Mesendoderm (in vitro differentiated cells): ENCODE results near the gene AJUBA.

Source experiments
- DNase-seq: peaks from one replicate; pipeline ENCODE4 v3.0.0; 2013
- H2AK5ac ChIP-seq: 2 replicates; pipeline ENCODE4 v1.6.1; 2013; ENCODE audit warnings: low read length, inconsistent platforms
- H2BK120ac ChIP-seq: 2 replicates; pipeline ENCODE4 v1.6.1; 2013; ENCODE audit warnings: low read depth, mild to moderate bottlenecking, low read length, moderate library complexity, mixed read lengths
- H2BK15ac ChIP-seq: replicated peaks from 2 replicates; pipeline ENCODE4 v1.6.1; 2013; ENCODE audit warnings: low read depth, mild to moderate bottlenecking, moderate library complexity
- H2BK5ac ChIP-seq: 2 replicates; pipeline ENCODE4 v1.6.1; 2013; ENCODE audit warnings: low read length, inconsistent platforms
- H3K18ac ChIP-seq: 2 replicates; pipeline ENCODE4 v1.6.1; 2013; ENCODE audit warnings: mild to moderate bottlenecking, low read length, mixed read lengths
- H3K23ac ChIP-seq: one replicate; pipeline ENCODE4 v1.6.1; 2013; ENCODE audit warnings: low read length
- H3K27ac ChIP-seq: 2 replicates; pipeline ENCODE4 v1.5.1; 2013; ENCODE audit warnings: low read depth, mild to moderate bottlenecking, inconsistent platforms, low read length, moderate library complexity
- H3K27me3 ChIP-seq: 2 replicates; pipeline ENCODE4 v1.6.1; 2013; ENCODE audit warnings: low read length, control low read depth, mild to moderate bottlenecking, inconsistent platforms; ENCODE audit not compliant: insufficient read depth, poor library complexity
- H3K36me3 ChIP-seq: 2 replicates; pipeline ENCODE4 v1.6.1; 2013; ENCODE audit warnings: low read length, inconsistent platforms; ENCODE audit not compliant: control insufficient read depth, insufficient read depth
- H3K4ac ChIP-seq: one replicate; pipeline ENCODE4 v1.6.1; 2013; ENCODE audit warnings: low read depth, mild to moderate bottlenecking, low read length, moderate library complexity
- H3K4me1 ChIP-seq: 2 replicates; pipeline ENCODE4 v1.6.1; 2013; ENCODE audit warnings: low read depth, low read length, inconsistent platforms; ENCODE audit not compliant: control insufficient read depth
- H3K4me2 ChIP-seq: 2 replicates; pipeline ENCODE4 v1.6.1; 2013; ENCODE audit warnings: low read length
- H3K4me3 ChIP-seq: 2 replicates; pipeline ENCODE4 v1.5.1; 2013; ENCODE audit warnings: mild to moderate bottlenecking, low read length
- H3K56ac ChIP-seq: one replicate; pipeline ENCODE4 v1.6.1; 2013; ENCODE audit warnings: low read length
- H3K79me1 ChIP-seq: 2 replicates; pipeline ENCODE4 v1.6.1; 2013; ENCODE audit warnings: low read length, inconsistent platforms
- H3K79me2 ChIP-seq: 2 replicates; pipeline ENCODE4 v1.6.1; 2013; ENCODE audit warnings: mild to moderate bottlenecking, low read length; ENCODE audit not compliant: control insufficient read depth, insufficient read depth
- H3K9ac ChIP-seq: 2 replicates; pipeline ENCODE4 v1.6.1; 2013; ENCODE audit warnings: low read length, inconsistent platforms
- H4K5ac ChIP-seq: one replicate; pipeline ENCODE4 v1.6.1; 2013; ENCODE audit warnings: low read length
- H4K8ac ChIP-seq: one replicate; pipeline ENCODE4 v1.6.1; 2013; ENCODE audit warnings: low read depth, mild to moderate bottlenecking, control low read depth, low read length, moderate library complexity
- WGBS: extraction: QIAGEN DNeasy Blood & Tissue Kit; methylation state at CpG from one replicate; pipeline ENCODE4 v1.1.7; 2013; ENCODE audit warnings: low lambda C conversion rate, missing lambda C conversion rate; ENCODE audit not compliant: insufficient coverage; ENCODE audit errors: extremely low coverage; 5-methylcytosine and 5-hydroxymethylcytosine counted together

Gene AJUBA

DNA sequence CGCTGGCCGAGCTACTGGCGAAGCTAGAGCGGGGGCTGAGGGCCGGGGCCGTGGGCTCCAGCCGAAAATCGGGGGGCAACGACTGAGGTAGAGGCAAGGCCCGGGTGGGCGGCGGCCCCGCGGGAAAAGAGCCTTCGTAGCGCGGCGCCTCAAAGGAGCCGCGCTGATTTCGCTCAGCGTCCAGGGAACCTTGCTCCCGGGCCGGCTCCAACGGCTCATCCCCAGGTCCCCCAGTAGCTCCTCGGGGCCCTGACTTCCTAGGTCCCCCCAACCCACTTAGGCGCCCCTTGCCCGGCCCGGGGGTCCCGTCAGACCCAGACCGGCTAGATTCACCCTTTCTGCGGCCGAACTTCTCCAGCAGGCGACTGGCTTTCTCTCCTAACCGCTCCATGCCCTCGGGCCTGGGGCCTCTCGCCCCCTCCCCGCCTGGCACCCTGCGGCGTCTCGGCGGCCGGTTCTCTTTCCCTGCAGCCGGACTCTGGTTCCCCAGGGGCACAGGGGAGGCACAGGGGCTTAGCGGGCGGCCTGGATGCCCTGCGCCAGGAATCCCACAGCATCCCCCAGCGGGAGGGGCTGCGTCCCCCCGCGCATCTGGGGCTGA is 375 bp downstream of the AJUBA start:
- peak; percentile 78 for DNase-seq
- H2BK5ac ChIP-seq, result no peak overlapping the region
- no peak overlapping the region for H4K5ac ChIP-seq
- H2BK120ac ChIP-seq, result peak overlapping the region; percentile 4
- peak overlapping the region; percentile 94 for H3K4ac ChIP-seq
- H4K8ac ChIP-seq, result no peak overlapping the region
- H3K36me3 ChIP-seq, result no peaks in the 10 kb centered on the region
- peaks cover 9% of the 10 kb centered on the region for H3K79me1 ChIP-seq
- H3K79me2 ChIP-seq, result peaks cover 25% of the 10 kb centered on the region
- H3K27me3 ChIP-seq, result no peaks in the 10 kb centered on the region
- peak overlapping the region; percentile 74 for H3K4me3 ChIP-seq
- H3K18ac ChIP-seq, result peak overlapping the region; percentile 86
- H3K56ac ChIP-seq, result peak overlapping the region; percentile 89
- WGBS, result no CpG with 5 or more reads among the region's 51 CpGs
- peak overlapping the region; percentile 51 for H3K23ac ChIP-seq
- H3K9ac ChIP-seq, result peak overlapping the region; percentile 87
- H3K4me1 ChIP-seq, result peaks cover 16% of the 10 kb centered on the region
- no peak overlapping the region for H2BK15ac ChIP-seq
- H2AK5ac ChIP-seq, result no peak overlapping the region
- peak overlapping the region; percentile 69 for H3K4me2 ChIP-seq
- H3K27ac ChIP-seq, result peak overlapping the region; percentile 90

DNA sequence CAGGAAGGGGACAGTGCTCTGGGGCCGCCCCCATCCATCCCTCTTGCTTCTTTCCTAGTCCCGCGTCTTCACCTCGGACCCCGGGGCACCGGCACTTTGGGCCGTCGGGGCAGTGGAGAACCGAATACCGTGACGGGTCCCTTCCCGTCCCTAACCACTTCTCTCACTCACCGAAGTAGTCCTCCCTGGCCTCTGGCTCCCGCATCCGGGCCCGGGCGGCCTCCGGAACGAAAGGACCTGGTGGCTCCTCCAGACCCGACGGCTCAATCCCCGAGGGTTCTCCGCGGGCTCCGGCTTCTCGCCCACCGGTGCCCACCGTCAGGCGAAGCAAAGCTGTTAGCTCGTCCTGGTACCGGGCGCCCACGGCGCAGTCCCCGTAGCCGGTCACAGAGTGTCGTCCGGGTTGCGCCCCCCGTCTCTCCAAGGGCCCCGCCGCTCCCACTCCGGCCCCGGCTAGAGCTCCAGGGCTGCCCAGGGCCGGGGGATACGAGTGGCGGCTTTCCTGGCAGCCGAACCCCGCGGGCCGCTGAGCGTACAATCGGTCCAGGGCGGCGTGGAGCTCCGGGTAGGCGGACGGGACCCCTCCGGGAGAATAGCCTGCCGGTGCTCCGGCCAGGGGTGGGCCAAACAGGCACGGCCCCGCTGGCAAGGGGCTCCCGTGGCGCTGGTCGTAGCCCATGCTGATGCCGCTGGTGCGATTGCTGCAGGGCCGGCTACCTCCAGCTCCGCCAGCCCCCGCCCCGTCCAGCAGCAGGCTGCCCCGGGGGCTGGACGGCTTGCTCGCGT is 1.1 kb downstream of the AJUBA start:
- peak; percentile 62 for DNase-seq
- Histone ChIP-seq H3K9ac (peak overlapping the region; percentile 87), H2BK15ac (peak overlapping the region; percentile 22), H3K4ac (peak overlapping the region; percentile 94), H3K4me2 (peak overlapping the region; percentile 69), H4K5ac (no peak overlapping the region), H2AK5ac (no peak overlapping the region), H3K4me3 (peak overlapping the region; percentile 74), H3K79me1 (peaks cover 9% of the 10 kb centered on the region), H3K56ac (peak overlapping the region; percentile 89), H4K8ac (no peak overlapping the region), H3K4me1 (peaks cover 21% of the 10 kb centered on the region), H2BK120ac (peak overlapping the region; percentile 4), H3K23ac (peak overlapping the region; percentile 98), H3K36me3 (no peaks in the 10 kb centered on the region), H3K27me3 (no peaks in the 10 kb centered on the region), H3K27ac (peak overlapping the region; percentile 90), H3K18ac (peak overlapping the region; percentile 86), H3K79me2 (peaks cover 25% of the 10 kb centered on the region), H2BK5ac (no peak overlapping the region)
- WGBS, result no CpG with 5 or more reads among the region's 76 CpGs

DNA sequence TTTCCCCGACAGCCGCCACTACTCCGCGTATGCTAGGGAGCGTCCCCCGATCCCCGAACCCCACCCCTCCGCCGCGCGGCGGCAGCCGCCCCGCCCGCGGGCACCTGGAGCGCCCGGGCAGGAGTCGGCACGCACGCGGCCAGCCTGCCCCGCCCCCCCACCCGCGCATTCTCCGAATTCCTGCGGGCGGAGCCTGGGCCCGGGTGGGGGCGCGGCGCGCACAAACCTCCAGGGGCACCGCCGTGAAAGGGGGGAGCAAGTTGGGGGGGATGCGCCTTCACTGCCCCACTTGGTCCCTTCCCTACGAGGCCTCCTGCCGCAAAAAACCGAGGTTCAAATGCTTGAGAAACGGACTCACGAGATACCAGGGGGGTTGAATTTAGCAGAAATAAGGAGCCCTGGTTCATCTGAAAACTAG is 1.7 kb downstream of the AJUBA start:
- Histone ChIP-seq H2BK15ac (no peak overlapping the region), H3K79me2 (peaks cover 25% of the 10 kb centered on the region), H2BK5ac (no peak overlapping the region), H3K27ac (peak overlapping the region; percentile 90), H3K36me3 (no peaks in the 10 kb centered on the region), H3K4me2 (peak overlapping the region; percentile 69), H3K27me3 (no peaks in the 10 kb centered on the region), H3K18ac (peak overlapping the region; percentile 86), H2AK5ac (no peak overlapping the region), H3K4me1 (peaks cover 21% of the 10 kb centered on the region), H3K56ac (peak overlapping the region; percentile 89), H4K8ac (no peak overlapping the region), H3K79me1 (peaks cover 9% of the 10 kb centered on the region), H3K4me3 (peak overlapping the region; percentile 74), H3K4ac (peak overlapping the region; percentile 94), H3K9ac (peak overlapping the region; percentile 87), H3K23ac (peak overlapping the region; percentile 16), H2BK120ac (peak overlapping the region; percentile 4), H4K5ac (no peak overlapping the region)
- no CpG with 5 or more reads among the region's 41 CpGs for WGBS
- peak; percentile 67 for DNase-seq

DNA sequence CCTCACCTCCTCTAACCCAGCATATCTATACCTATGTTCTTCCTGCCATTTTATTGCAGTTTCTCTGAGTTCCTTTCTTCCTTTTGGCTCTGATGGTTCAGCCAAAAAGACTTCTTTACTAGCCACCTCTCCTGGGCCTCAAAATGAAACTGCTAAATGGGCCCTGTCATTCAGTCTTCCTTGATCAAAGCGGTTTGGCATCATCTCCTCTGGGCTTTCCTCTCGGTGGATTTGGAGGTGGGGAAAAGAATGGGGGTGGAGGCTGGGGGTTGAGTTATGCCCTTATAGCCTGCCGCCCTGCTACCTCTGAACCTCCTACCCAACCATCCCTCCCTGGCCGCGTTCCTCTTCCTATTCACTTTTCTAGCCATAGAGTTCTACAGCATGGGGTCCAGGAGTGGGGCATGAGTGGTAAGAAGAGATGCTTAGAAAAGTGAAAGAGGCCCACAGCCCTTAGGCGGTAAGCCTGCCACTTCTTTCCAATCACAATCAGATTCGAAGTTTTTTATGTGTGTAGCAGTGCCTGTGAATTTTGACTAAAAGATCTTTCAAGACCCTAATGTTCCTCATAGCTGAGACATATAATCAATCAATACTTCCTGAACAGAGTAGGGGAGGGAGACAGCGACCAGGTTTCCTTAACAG is 2.5 kb downstream of the AJUBA start:
- Histone ChIP-seq H3K27me3 (no peaks in the 10 kb centered on the region), H2BK15ac (no peak overlapping the region), H3K79me1 (peaks cover 9% of the 10 kb centered on the region), H3K79me2 (peaks cover 25% of the 10 kb centered on the region), H4K5ac (no peak overlapping the region), H3K4ac (no peak overlapping the region), H3K23ac (no peak overlapping the region), H2BK120ac (no peak overlapping the region), H4K8ac (no peak overlapping the region), H3K9ac (peak overlapping the region; percentile 43), H3K4me2 (peak overlapping the region; percentile 21), H2BK5ac (no peak overlapping the region), H3K4me1 (peaks cover 21% of the 10 kb centered on the region), H3K4me3 (peak overlapping the region; percentile 52), H2AK5ac (peak overlapping the region; percentile 22), H3K56ac (peak overlapping the region; percentile 71), H3K27ac (no peak overlapping the region), H3K18ac (peak overlapping the region; percentile 35), H3K36me3 (no peaks in the 10 kb centered on the region)
- DNase-seq, result no peak
- WGBS, result no CpG with 5 or more reads among the region's 8 CpGs

DNA sequence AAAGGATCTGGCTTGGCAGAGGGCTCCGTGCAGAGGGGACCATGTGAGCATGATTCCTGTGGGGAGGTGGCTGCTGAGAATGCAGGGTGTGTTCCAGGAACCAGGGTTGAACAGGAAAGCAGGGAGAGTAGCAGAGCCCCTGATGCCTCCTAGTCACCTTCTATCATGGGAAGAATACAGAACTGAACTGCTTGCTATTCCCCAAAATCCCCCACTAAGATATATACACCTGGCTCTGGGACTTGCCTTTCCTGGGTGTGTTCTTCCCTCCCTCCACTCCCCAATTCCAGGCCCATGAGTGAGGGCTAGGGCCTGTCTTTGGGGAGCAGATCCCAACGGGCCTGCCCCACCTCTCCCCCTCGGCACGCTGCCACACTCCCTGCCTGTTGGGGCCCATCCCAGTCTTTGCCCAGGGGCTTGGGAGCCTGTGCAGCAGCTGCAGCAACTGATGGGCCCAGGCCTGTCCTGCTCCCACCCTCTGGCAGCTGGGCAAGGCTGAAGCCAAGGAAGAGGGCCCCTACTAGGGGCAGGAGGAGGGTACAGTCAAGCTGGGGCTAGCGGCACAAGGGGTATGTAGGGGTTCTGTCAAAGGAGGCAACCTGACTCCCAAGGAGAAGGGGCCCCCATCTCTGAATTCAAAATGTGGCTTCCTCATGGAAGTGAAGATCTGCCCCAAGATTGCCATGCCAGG is 3.2 kb downstream of the AJUBA start:
- Histone ChIP-seq H2BK5ac (no peak overlapping the region), H3K18ac (no peak overlapping the region), H3K4me2 (peak overlapping the region; percentile 21), H3K4me1 (peaks cover 21% of the 10 kb centered on the region), H4K8ac (no peak overlapping the region), H2BK15ac (no peak overlapping the region), H2AK5ac (no peak overlapping the region), H3K23ac (peak overlapping the region; percentile 90), H3K36me3 (peaks cover 2% of the 10 kb centered on the region), H3K27ac (no peak overlapping the region), H3K79me1 (peaks cover 9% of the 10 kb centered on the region), H3K4ac (no peak overlapping the region), H3K9ac (peak overlapping the region; percentile 43), H3K27me3 (no peaks in the 10 kb centered on the region), H2BK120ac (no peak overlapping the region), H3K79me2 (peaks cover 25% of the 10 kb centered on the region), H3K56ac (peak overlapping the region; percentile 44), H3K4me3 (no peak overlapping the region), H4K5ac (no peak overlapping the region)
- WGBS, result no CpG with 5 or more reads among the region's 5 CpGs
- no peak for DNase-seq
